ENCODE results near the gene WDR47. TPM values are rescaled to one million over a fixed set of nuclear protein-coding genes. Genes with fewer than 3 reads are reported as not detected.
"Not testable (repeated sequence)": the region's sequence is repeated elsewhere in the genome, so short reads cannot be mapped to it uniquely, and the experiment has no call there.

The WDR47 gene
- total and polyA plus RNA-seq, 9 donors, result 7.3 to 21.3 (median 12.6) TPM

GRCh38 chr1:108936170-108936569, 105.7 kb downstream of the WDR47 start:
- WGBS, 3 donors, result 94 to 96% (median 95%) methylated on average over 9 of the region's 9 CpGs
- Histone ChIP-seq H3K27me3 (no peaks in the 10 kb centered on the region), H3K4me3 (no peak overlapping the region), H3K4me1 (ENCODE audit: insufficient read depth) (no peaks in the 10 kb centered on the region), H3K9me3 (no peaks in the 10 kb centered on the region), H3K27ac (no peak overlapping the region), H3K36me3 (no peaks in the 10 kb centered on the region)
- intact Hi-C loops (cut with DNase I), result no loop called here
- TF ChIP-seq POLR2A (IDR thresholded peaks at IDR 0.05) (no peak), EP300 (IDR thresholded peaks at IDR 0.05) (no peak)
- TF ChIP-seq, protein P1, sequence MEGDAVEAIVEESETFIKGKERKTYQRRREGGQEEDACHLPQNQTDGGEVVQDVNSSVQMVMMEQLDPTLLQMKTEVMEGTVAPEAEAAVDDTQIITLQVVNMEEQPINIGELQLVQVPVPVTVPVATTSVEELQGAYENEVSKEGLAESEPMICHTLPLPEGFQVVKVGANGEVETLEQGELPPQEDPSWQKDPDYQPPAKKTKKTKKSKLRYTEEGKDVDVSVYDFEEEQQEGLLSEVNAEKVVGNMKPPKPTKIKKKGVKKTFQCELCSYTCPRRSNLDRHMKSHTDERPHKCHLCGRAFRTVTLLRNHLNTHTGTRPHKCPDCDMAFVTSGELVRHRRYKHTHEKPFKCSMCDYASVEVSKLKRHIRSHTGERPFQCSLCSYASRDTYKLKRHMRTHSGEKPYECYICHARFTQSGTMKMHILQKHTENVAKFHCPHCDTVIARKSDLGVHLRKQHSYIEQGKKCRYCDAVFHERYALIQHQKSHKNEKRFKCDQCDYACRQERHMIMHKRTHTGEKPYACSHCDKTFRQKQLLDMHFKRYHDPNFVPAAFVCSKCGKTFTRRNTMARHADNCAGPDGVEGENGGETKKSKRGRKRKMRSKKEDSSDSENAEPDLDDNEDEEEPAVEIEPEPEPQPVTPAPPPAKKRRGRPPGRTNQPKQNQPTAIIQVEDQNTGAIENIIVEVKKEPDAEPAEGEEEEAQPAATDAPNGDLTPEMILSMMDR (IDR thresholded peaks at IDR 0.05), result no peak
- no peak for DNase-seq

DNA sequence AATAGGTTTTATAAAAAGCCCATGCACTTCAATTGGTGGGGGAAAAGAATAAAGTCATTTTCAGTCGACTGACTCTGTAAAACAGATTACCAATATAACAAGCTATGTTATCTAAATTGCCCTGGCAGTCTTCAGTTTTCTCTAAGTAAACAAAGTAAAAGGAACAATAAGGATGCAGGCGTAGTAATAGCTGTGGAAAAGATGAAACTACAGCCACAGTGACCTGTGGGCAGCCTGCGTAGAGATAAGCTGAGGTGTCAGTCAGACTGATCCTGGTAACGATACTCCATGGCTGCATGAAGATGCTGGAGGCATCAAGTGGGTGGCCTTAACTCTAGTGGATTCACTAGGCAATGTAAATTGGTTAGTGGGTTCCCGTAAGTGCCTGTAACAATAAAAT, 108.0 kb downstream of the WDR47 start:
- Histone ChIP-seq H3K27me3 (no peaks in the 10 kb centered on the region), H3K4me1 (ENCODE audit: insufficient read depth) (no peaks in the 10 kb centered on the region), H3K4me3 (no peak overlapping the region), H3K27ac (no peak overlapping the region), H3K36me3 (no peaks in the 10 kb centered on the region), H3K9me3 (no peaks in the 10 kb centered on the region)
- no peak for DNase-seq
- TF ChIP-seq, protein P1 (IDR thresholded peaks at IDR 0.05), result no peak
- TF ChIP-seq EP300 (IDR thresholded peaks at IDR 0.05) (no peak), POLR2A (IDR thresholded peaks at IDR 0.05) (no peak)
- 81 to 89% (median 84%) methylated on average over 5 of the region's 5 CpGs for WGBS, 3 donors
- intact Hi-C loops (cut with DNase I), result no loop called here

- intact Hi-C loops (cut with DNase I); H3K4me3 ChIP-seq; DNase-seq; H3K36me3 ChIP-seq; H3K27ac ChIP-seq; H3K27me3 ChIP-seq; H3K9me3 ChIP-seq; H3K4me1 ChIP-seq (ENCODE audit: insufficient read depth): not testable (repeated sequence)
- 92 to 100% (median 100%) methylated on average over 1 of the region's 1 CpG for WGBS, 3 donors
Observed at GRCh38 chr1:108927565-108927964, 114.3 kb downstream of the WDR47 start.

DNA sequence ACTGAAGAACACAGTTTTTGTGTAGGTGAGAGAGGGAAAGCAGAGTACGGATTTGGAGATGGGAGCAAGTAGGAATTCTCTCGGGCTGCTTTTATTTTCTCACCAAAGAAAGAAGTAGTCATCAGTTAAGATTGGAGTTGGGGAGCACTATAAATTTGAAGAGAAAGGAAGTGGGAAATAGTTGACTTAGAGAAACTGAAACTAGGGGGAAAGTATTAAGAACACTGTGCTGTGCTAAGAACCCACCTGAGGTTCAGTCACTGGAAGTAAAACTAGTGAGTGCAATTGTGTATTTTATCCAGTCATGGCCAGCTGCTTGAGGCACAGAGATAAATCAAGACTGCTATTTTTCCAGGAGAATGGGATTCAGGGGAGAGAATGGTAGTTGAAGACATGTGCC, 116.0 kb downstream of the WDR47 start:
- H3K4me1 ChIP-seq (ENCODE audit: insufficient read depth), result no peaks in the 10 kb centered on the region
- TF ChIP-seq, protein P1 (IDR thresholded peaks at IDR 0.05), result no peak
- TF ChIP-seq EP300 (IDR thresholded peaks at IDR 0.05), result no peak
- no peaks in the 10 kb centered on the region for H3K9me3 ChIP-seq
- no peaks in the 10 kb centered on the region for H3K36me3 ChIP-seq
- no peak overlapping the region for H3K27ac ChIP-seq
- no peaks in the 10 kb centered on the region for H3K27me3 ChIP-seq
- intact Hi-C loops (cut with DNase I), result no loop called here
- DNase-seq, result no peak
- 94 to 97% (median 96%) methylated on average over 2 of the region's 2 CpGs for WGBS, 3 donors
- H3K4me3 ChIP-seq, result no peak overlapping the region

Small RNA genes lying within 50 kb of the gene (small RNA-seq; reads per million reads assigned to genes)
- gene BX679664.1, result not detected
- not detected for gene BX679664.2

Other genes starting within 250 kb of the WDR47 start
- gene AKNAD1, start 185.0 kb downstream of the WDR47 start, total RNA-seq, result not detected
- under 1 TPM; 0.08 to 0.20 TPM for gene AKNAD1, start 185.0 kb downstream of the WDR47 start, polyA plus RNA-seq
- gene GPSM2, start 165.1 kb downstream of the WDR47 start, total RNA-seq, result 1 to 10 TPM in 4 of 7 donors, under 1 TPM in 3; 0.45 to 2.8 (median 2.0) TPM
- 1 to 10 TPM; 1.0 to 3.0 TPM for gene GPSM2, start 165.1 kb downstream of the WDR47 start, polyA plus RNA-seq
- gene CLCC1, start 78.6 kb downstream of the WDR47 start, total RNA-seq, result 10 to 100 TPM; 19.2 to 38.4 (median 34.6) TPM
- gene CLCC1, start 78.6 kb downstream of the WDR47 start, polyA plus RNA-seq, result 10 to 100 TPM; 14.4 to 26.5 TPM
- 10 to 100 TPM in 6 of 7 donors, 1 to 10 TPM in 1; 6.6 to 23.4 (median 19.5) TPM for gene TAF13, start 33.9 kb upstream of the WDR47 start, total RNA-seq
- 10 to 100 TPM; 10.2 to 29.2 TPM for gene TAF13, start 33.9 kb upstream of the WDR47 start, polyA plus RNA-seq
- 10 to 100 TPM; 18.2 to 55.6 (median 41.9) TPM for gene TMEM167B, start 48.7 kb upstream of the WDR47 start, total RNA-seq
- 10 to 100 TPM; 24.4 to 58.0 TPM for gene TMEM167B, start 48.7 kb upstream of the WDR47 start, polyA plus RNA-seq
- 10 to 100 TPM in 1 of 7 donors, 1 to 10 TPM in 4, under 1 TPM in 1, not detected in 1; 0.40 to 69.6 (median 3.9) TPM for gene ELAPOR1, start 72.0 kb upstream of the WDR47 start, total RNA-seq
- under 1 TPM; 0.15 to 0.93 TPM for gene ELAPOR1, start 72.0 kb upstream of the WDR47 start, polyA plus RNA-seq
- gene SARS1, start 171.8 kb upstream of the WDR47 start, total RNA-seq, result 100 to 1,000 TPM in 6 of 7 donors, 10 to 100 TPM in 1; 83.7 to 317 (median 119) TPM
- gene SARS1, start 171.8 kb upstream of the WDR47 start, polyA plus RNA-seq, result 100 to 1,000 TPM in 1 of 2 donors, 10 to 100 TPM in 1; 97.5 to 206 TPM
- 10 to 100 TPM in 2 of 7 donors, 1 to 10 TPM in 5; 2.2 to 17.1 (median 6.6) TPM for gene CELSR2, start 207.4 kb upstream of the WDR47 start, total RNA-seq
- 1 to 10 TPM in 1 of 2 donors, under 1 TPM in 1; 0.90 to 1.3 TPM for gene CELSR2, start 207.4 kb upstream of the WDR47 start, polyA plus RNA-seq
- gene PSRC1, start 241.0 kb upstream of the WDR47 start, total RNA-seq, result 1 to 10 TPM; 1.0 to 8.1 (median 4.5) TPM
- gene PSRC1, start 241.0 kb upstream of the WDR47 start, polyA plus RNA-seq, result 1 to 10 TPM; 5.3 to 5.9 TPM

Measured in ovary (tissue), 9 donors.